GM18499 (cell line): Measurements from ENCODE around the gene NDE1.
"Not testable (repeated sequence)": the region's sequence is repeated elsewhere in the genome, so short reads cannot be mapped to it uniquely, and the experiment has no call there.

ENCODE experiments used
- ATAC-seq: cut with Tn5 transposase; IDR thresholded peaks from one replicate; pipeline ENCODE4 v1.9.1; 2021; ENCODE audit warnings: moderate number of reproducible peaks; ENCODE audit not compliant: insufficient read depth, unreplicated experiment

The NDE1 gene

DNA sequence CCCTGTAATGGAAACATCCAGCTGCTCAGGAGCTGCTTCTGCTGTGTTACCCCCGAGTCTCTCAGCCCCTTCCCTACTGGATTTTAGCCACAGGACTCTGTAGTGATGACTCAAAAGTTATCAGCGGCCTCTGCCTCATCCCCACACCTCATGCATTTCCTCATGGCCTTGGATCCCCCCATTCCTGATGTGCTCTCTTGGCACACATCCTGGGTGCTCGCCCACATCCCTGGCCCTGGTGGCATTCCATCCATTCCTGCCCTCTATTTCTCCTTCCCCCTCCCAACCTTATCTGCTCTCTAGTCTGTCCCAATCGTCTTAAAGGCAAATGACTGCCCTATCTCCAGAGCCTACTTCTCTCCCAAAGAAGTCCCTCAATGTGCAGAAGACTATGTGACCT, 31.7 kb upstream of the NDE1 start:
- no peak for ATAC-seq

DNA sequence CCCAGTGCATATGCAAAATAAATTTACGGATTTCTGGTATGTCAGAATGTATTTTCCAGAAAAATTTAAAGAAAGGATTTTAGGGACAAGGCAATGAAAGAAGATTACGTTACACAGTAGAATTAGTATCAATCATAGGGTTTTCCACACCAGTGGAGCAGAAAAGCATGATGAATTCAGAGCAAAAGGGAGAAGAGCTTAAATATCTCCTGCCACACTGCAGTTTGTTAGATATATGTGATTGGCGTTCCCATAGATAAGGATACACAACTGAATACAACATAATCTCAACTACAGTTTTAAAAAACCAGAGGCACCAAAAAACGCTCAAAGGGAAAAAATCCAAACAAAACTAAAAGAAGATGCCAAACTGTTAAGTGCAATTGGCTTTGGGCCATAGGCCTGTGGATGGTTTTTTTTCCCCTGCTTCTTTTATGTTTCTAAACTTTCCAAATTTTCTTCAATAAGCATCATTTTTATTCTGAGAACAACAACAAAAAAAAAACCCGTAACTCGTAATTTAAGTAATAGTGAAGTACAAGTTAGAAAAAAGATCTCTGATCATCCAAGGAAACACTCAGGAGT, 29.3 kb upstream of the NDE1 start:
- no peak for ATAC-seq

DNA sequence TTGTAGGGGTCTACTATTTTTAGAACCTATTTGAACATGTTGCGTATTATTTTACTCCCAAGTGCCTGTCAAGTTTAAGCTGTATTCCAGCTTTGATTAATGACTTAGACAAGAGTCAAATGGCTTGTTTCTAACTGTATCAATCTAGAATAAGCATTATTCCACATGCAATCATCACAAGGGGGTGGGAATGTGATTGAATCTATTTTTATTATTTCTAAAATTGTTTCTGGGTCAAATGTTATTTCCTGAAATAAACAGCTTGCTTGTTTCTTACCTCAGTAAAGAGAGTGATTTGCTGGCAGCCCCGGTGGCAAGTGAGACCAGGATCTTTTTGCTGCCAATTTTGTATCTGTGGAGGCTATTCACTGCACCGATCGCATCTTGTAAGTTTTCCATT, 28.6 kb upstream of the NDE1 start:
- no peak for ATAC-seq

DNA sequence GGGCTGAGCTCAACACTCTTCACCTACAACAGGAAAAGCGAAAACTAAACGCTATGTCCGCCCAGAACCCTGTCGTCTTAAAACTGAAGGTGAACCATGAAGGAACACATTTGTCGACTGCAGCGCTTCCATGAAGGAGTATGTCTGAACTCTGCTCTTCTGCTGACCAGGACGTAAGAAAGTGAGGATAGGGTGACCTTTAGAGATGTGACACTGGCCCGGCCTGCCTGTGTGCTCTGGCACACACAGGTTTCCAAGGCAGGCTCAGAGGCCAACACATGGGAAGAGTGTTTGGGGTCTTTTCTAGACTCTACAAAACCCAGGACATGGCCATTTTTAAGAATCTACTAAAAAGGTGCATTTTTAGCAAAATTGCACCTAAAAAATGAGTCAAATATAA, 28.2 kb upstream of the NDE1 start:
- no peak for ATAC-seq

DNA sequence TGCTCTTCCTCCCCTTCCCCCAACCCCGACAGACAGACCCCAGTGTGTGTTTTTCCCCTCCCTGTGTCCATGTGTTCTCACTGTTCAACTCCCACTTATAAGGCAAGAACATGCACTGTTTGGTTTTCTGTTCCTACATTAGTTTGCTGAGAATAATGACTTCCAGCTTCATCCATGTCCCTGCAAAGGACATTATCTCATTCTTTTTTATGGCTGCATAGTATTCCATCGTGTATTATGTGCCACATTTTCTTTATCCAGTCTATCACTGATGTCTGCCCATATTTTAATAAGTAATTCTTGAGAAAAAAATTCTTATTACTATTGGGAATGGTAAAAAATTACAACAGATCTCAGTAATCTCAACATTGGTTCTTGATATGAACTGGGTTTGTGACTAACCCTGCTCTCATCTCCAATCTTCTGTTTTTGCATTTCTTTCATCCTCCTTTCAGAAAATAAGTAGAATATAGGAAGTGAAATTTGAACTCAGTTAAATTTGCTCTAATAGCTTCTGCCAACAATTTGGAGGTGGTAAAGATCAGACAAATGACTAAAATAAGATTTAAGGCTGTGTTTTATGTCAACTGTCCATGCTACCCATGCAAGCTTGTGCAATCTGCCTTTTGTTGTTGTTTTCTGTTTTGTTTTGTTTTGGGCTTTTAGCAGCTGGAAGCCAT, 18.2 kb upstream of the NDE1 start:
- ATAC-seq: no peak

DNA sequence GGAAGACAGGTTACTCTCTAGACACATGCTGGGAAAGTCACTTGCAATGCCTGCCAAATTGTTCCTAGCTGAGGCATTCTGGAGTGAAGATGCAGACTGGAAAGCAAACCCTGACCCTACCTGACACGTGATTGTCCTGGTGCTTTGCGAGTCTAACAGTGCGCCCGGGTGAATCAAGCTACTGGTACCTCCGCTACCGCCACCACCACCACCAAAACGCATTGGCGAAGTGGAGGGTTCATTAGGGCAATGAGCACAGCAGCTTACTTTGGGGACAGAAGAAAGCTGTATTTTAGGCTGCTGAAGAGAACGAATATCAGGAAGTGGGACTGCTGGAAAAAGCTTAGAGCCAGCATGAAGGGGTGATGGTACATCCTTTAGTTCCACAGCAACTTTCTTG, 14.1 kb upstream of the NDE1 start:
- no peak for ATAC-seq

DNA sequence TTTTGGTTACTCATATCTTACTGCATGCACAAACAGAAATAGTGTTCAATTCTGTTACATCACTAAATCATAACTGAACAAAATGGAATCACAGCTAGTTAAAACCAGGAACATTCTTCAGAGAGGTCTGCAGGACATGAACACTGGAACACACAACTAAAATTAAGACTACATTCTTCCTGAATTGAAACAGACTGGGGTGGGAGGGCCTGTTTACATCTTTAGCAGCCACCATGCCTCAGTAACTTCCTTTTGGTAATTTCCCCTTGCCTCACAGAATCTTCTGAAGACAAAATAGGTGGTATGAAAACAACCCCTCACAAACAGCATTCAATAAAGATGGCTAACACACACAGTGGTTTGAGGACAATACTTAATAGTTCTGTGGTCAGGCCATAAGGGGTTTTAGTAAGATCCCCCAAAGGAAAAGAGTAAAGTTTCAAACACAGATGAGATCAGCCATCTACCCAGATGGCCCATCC, 13.6 kb upstream of the NDE1 start:
- ATAC-seq: no peak

DNA sequence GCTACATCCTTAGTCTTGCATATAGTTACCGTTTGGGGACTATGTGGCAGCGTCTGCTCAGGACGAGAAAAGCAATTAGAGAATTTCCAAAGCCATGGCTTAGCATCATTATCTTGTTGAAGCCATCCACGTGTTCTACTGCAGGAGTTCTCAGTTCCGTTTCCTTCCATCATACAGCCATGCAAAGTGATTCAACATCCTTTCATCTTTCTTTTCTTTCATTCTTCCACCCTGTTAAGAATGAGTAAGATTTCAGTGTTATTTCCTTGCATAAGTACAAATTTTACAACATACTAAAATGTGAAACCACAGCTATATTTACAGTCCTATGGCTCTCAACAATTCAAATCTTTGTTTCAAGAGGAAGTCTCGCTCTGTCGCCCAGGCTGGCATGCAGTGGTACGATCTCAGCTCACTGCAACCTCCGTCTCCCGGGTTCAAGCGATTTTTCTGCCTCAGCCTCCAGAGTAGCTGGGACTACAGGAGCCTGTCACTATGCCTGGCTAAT, 10.9 kb upstream of the NDE1 start:
- no peak for ATAC-seq

DNA sequence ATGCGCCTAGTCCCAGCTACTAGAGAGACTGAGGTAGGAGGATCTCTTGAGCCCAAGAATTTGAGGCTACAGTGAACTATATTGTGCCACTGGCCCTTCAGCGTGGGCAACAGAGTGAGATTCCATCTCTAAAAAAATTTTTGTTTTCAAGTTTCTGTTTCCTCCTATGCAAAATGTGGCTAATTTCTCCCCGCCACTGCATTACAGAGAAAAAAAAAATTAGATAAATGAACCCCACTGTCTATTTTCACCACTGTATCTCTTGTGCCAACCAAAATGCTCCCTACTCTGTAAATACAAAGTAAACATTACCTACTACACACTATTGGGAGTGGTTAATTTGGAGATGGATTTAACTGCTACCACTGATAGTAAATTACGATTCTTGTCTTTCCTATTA, 9.1 kb upstream of the NDE1 start:
- no peak for ATAC-seq

DNA sequence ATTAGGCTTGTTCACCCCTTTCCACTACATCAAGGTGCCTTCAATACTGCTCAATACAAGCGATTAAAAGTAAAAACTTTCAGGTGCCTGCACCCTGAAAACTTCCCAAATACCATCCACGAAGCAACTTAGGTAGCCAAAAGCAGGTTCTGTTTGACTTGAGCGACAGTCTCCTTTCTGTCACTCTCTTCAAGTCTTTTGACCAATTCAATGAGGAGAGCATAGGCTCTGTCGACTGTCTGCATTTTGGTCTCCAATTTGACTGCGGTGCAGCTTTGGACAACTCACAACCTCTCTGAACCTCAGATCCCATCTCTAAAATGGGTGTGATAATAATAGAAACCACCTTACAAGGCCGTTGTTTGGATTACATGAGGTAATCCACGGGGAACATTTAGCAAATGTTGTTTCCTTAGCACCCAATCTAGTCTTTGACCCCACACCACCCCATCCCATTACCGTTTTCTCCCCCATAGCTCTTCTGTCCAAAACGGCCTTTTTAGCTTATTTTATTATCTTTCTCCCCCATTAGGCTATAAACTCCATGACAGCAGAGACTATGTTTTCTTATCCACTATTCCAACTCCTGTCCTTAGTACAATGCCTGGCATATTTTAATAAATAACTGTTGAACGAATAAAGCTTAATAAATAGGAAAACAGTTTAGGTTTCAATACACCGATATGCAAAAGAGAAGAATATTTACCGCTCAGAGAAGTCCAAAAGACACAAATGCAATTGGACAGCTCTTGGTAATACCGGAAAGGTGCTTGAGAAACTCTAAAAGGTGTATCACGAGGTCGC, 8.1 kb upstream of the NDE1 start:
- no peak for ATAC-seq

DNA sequence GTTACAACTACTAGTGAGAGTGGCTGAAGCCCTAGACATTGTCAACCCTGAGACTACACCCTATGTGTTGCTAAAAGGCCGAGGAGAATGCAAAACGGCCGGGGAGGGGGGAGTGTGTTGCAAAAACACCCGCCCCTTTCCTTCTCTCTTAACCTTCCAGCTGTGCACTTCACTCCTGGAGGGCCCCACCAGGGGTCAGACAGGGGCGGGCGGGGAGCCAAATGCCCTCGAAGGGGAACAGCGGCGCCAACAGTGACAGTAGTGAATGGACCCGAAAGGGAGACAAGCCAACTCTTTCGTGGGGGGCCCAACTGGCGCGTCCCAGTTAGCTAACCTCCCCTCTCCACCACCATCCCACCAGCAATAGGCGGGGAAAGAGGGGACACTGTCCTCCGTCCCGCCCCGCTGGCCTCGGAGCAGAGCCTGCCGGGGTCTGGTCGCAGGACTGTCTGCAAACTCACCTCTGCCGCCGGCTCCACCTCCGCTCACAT, 7.4 kb upstream of the NDE1 start:
- ATAC-seq: peak; percentile 43

DNA sequence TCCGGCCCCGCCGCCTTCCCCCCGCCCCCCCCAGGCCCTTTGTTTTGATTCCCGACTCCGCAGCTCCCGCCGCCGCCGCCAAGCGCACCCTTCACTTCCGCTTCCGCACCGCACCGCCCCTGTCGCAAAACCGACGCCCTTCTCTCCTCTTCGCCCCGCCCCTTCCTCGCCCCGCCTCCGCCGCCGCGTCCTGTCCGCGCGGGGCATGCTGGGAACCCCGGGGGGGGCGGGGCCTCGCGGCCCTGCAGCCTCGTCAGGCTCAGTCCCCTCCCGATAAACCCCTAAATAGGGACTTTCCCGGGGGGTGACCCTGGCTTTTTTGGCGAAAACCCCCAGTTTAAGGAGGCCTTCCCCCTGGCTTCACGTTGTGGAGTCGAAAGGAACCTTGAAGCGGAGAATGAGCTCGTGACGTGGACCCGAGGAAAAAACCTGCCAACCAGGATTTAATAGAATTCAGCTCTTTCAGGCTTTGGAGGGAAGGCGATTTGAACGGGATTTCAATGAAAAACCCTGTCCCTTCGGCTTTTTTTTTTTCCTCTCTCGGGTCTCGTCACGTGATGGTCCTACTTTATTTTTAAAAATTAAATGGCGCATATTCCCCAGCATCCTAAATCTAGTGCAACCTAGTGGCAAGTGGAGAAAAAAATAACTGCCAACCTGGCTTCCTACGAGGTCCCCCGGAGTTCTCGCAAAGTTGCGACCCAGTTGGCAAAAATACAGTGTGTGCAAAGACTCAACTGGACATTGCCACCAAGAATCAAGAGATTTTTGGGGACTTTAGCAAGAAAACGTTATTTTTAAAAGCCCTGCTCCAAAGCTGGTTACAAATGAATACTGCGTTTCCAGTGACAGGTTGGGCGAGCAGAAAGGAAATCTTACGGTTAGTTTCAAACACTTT, 6.7 kb upstream of the NDE1 start, which contains the start of gene MARF1:
Gene MARF1 (minus strand): TSS at position 107 of the 898 bp plus-strand sequence. CDS start 3,921 bp downstream, outside the sequence.
- peak; percentile 11 for ATAC-seq

DNA sequence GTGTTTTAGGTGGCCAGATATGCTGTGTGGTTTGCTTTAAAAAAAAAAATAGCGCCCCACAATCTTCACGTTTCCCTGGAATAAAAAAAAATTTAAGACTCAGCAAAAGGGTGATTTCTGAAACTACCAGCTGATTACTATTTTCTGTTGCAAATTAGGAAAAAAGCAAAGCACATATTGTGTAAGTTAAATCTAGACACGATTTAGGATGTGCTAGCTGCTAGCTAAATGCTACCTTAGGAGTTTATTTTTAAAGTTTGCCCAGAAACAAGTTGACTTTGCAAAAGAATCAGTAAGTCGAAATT, 6.1 kb upstream of the NDE1 start:
- no peak for ATAC-seq

DNA sequence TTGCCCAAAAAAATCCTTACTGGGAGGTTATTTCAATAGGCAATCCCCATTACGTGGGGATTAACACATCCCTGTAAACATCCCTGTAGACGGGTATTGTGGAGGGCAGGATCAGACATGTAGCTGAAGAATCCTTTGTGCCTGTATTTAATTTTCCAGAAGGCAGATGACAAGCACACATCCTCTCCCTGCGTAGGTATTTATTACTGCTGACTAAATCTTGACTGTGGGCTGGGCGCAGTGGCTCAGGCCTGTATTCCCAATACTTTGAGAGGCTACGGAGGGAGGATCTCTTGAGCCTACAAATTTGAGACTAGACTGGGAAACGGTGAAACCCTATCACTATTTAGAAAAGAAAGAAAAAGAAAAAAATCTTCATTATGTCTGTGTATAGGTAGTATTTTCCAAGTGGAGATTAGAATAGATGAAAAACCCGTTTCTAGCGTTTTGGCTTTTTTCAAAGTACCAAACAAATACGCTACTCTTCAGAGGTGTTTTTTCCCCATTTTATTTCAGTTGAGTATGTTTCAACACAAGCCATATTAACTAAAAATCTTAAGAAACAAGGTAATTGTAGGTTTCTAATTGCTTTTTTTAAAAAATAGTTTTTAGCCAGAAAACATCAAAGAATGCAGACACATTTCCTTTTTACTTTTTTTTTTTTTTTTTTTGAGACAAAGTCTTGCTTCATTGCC, 5.6 kb upstream of the NDE1 start:
- no peak for ATAC-seq

DNA sequence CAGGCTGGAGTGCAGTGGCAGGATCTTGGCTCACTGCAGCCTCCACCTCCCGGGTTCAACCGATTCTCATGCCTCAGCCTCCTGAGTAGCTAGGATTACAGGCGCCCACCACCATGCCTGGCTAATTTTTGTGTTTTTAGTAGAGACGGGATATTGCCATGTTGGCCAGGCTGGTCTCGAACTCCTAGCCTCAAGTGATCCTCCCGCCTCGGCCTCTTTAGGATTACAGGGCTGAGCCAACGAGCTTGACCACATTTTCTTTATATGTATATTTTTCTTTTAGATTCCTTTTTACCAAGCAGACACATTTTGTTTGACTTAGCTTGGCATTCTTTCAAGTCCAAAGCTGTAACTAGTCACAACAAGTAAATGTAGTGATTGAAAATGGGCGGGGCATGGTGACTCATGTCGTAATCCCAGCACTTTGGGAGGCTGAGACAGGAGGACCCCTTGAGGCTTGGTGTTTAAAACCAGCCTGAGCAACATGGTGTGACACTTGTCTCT, 5.0 kb upstream of the NDE1 start:
- ATAC-seq: not testable (repeated sequence)

DNA sequence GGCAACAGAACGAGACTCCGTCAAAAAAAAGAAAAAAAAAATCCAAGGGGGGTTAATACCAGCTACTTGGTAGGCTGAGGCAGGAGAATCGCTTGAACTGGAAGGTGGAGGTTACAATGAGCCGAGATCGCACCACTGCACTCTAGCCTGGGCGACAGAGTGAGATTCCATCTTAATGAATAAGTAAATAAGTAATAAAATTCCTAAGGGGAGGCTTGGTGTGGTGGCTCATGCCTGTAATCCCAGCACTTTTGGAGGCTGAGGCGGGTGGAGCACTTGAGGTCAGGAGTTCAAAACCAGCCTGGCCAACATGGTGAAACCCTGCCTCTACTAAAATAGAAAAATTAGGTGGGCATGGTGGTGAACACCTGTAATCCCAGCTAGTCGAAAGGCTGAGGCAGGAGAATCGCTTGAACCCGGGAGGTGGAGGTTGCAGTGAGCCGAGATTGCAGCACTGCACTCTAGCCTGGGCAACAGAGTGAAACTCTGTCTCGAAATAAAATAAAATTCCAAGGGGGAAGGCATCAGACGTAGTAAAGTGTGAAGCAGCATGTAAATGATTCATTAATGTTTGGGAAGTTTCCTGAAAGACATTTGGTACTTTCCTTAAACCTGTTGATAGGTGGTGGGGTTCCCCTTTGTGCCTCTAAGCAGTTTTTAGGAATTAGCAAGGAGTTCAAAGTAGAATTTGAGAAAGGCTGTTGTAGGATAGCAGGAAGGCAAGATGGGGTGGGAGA, 3.3 kb upstream of the NDE1 start:
- not testable (repeated sequence) for ATAC-seq

DNA sequence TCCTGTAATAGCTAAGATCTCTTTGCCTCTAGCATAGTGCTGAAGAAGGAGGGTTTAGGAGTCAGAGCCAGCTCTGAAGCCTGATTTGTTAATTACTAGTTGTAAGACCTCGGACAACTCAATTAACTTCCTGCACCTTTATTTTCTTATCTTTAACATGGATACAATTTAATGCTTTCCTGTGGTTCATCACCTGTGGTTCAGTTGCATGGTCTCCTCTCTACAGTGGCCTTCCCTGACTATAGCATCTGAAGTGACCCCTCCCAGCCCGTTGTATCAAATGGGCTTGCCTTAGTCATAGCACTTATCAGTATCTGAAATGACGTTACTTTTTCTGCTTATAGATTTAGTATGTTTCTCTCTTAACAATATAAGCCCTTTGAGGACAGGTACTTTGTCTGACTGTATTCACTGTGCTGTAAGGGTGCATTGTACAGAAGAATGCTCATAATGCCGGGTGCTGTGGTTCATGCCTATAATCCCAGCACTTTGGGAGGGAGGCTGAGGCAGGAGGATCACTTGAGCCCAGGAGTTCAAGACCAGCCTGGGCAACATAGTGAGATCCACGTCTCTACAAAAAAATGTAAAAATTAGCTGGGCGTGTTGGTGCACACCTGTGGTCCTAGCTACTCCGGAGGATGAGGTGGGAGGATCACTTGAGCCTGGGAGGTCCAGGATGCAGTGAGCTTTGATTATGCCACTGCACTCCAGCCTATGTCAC, 2.6 kb upstream of the NDE1 start:
- no peak for ATAC-seq

DNA sequence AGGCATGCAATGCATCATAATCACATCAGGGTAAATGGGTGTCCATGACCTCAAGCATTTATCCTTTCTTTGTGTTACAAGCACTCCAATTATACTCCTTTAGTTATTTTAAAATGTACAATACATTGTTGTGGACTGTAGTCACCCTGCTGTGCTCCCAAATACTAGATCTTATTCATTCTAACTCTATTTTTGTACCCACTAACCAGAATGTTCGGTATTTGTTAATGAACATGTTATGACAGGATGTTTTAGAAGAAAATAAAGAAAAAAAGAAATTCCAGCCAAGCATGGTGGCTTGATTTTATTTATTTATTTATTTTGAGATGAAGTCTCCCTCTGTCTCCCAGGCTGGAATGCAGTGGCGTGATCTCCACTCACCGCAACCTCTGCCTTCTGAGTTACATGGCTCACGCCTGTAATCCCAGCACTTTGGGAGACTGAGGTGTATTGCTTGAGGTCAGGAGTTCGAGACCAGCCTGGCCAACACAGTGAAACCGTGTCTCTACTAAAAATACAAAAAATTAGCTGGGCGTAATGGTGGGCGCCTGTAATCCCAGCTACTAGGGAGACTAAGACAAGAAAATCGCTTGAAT, 1.8 kb upstream of the NDE1 start:
- no peak for ATAC-seq
